ENCODE results near the gene PLEKHG3. TPM values are rescaled to one million over a fixed set of nuclear protein-coding genes. Genes with fewer than 3 reads are reported as not detected.

Gene PLEKHG3
- total and polyA plus RNA-seq, 2 of the 4 experiments (the other 2 are of a cell fraction), result 8.2 to 8.4 TPM

- dilution Hi-C loops (cut with HindIII; ENCODE audit: low sequenced_read_pairs, unreplicated experiment), result no loop called here
- peaks cover 26% of the 10 kb centered on the region for H3K9me1 ChIP-seq (ENCODE audit: insufficient read depth, low read length)
- no peak overlapping the region for H3K27ac ChIP-seq (ENCODE audit: insufficient read depth, low read length)
- H3K4me1 ChIP-seq (ENCODE audit: control insufficient read depth, insufficient read depth, low read length), result peaks cover 52% of the 10 kb centered on the region
- H2AFZ ChIP-seq (replicated peaks; ENCODE audit: low read length, poor library complexity), result no peak overlapping the region
- H3K56ac ChIP-seq (ENCODE audit: extremely low read depth, insufficient read depth, low read length), result no peak overlapping the region
- H3K4ac ChIP-seq (ENCODE audit: low read depth, low read length), result peak overlapping the region; percentile 96
- peak overlapping the region; percentile 98 for H2BK20ac ChIP-seq (ENCODE audit: low read depth, low read length)
- no peak overlapping the region for H3K9ac ChIP-seq (ENCODE audit: low read depth, low read length)
- no peaks in the 10 kb centered on the region for H3K27me3 ChIP-seq (ENCODE audit: control insufficient read depth, insufficient read depth, low read length)
- DNase-seq (peak; percentile 42), ATAC-seq (ENCODE audit: low read depth) (no peak)
- TF ChIP-seq CTCF (conservative IDR thresholded peaks at IDR 0.05; ENCODE audit: low read depth, low read length) (peak; percentile 57), BHLHE40 (IDR thresholded peaks at IDR 0.05; ENCODE audit: low read depth, low read length) (no peak), RAD21 (IDR thresholded peaks at IDR 0.05; ENCODE audit: low read length) (peak; percentile 48), RCOR1 (IDR thresholded peaks at IDR 0.05; ENCODE audit: insufficient replicate concordance, low read length) (no peak), SMC3 (IDR thresholded peaks at IDR 0.05; ENCODE audit: low read depth, low read length) (peak; percentile 35; the same call in 1 of the 2 replicates), ELK1 (IDR thresholded peaks at IDR 0.05; ENCODE audit: borderline replicate concordance, low read depth, low read length) (no peak), CHD1 (IDR thresholded peaks at IDR 0.05; ENCODE audit: low read depth, low read length) (no peak), POLR2A (IDR thresholded peaks at IDR 0.05; ENCODE audit: low read depth, low read length) (no peak), MAFK (IDR thresholded peaks at IDR 0.05; ENCODE audit: low read depth, low read length) (no peak), RFX5 (IDR thresholded peaks at IDR 0.05; ENCODE audit: low read depth, low read length) (no peak), MAZ (IDR thresholded peaks at IDR 0.05; ENCODE audit: borderline replicate concordance, low read depth, low read length) (no peak), FOS (IDR thresholded peaks at IDR 0.05; ENCODE audit: low read depth, low read length) (no peak), MXI1 (IDR thresholded peaks at IDR 0.05; ENCODE audit: borderline replicate concordance, low read depth, low read length) (no peak)
- TF ChIP-seq, protein P1, sequence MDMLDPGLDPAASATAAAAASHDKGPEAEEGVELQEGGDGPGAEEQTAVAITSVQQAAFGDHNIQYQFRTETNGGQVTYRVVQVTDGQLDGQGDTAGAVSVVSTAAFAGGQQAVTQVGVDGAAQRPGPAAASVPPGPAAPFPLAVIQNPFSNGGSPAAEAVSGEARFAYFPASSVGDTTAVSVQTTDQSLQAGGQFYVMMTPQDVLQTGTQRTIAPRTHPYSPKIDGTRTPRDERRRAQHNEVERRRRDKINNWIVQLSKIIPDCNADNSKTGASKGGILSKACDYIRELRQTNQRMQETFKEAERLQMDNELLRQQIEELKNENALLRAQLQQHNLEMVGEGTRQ (IDR thresholded peaks at IDR 0.05; ENCODE audit: low read depth, low read length), result no peak
- CTCF ChIA-PET, result no interaction called here
- no peaks in the 10 kb centered on the region for H3K9me3 ChIP-seq (ENCODE audit: control insufficient read depth, insufficient read depth, low read length)
- 0 out of 2 replicates have a peak, but pooled peaks cover 6% of the 10 kb centered on the region for H4K20me1 ChIP-seq (ENCODE audit: insufficient read depth, low read length)
- POLR2A ChIA-PET (ENCODE audit: unreplicated experiment), result no interaction called here
- no peak overlapping the region for H3K23ac ChIP-seq (ENCODE audit: low read depth, low read length)
- peak overlapping the region; percentile 97 for H2BK120ac ChIP-seq (ENCODE audit: low read depth, low read length)
- no peak overlapping the region for H4K5ac ChIP-seq (ENCODE audit: low read depth, low read length)
- peak overlapping the region; percentile 98; the same call in 1 of the 3 replicates for H2BK15ac ChIP-seq (ENCODE audit: low read depth, low read length)
- BruUV-seq (replicated peaks), result no TSS peak
- H3K14ac ChIP-seq (replicated peaks; ENCODE audit: low read depth, low read length), result no peak overlapping the region
- H2AK5ac ChIP-seq (ENCODE audit: low read depth, low read length), result peak overlapping the region; percentile 99
- H3K36me3 ChIP-seq (ENCODE audit: control insufficient read depth, insufficient read depth, low read length), result no peaks in the 10 kb centered on the region
- in situ Hi-C loops (cut with MboI; ENCODE audit: low sequenced_read_pairs), result loop anchor here (5.0 to 10.0 kb wide), 2 partner anchors 88 to 225 kb away; no protein-coding TSS in a partner anchor
- 90% methylated on average over 3 of the region's 8 CpGs; no CpG with 5 or more reads in 1 of the 2 experiments for WGBS, 2 experiments (ENCODE audit: extremely low coverage in 2 of 2, insufficient read length in 1 of 2)
- H4K91ac ChIP-seq (ENCODE audit: insufficient read depth, low read depth, low read length), result 0 out of 2 replicates have a peak overlapping the region, but pooled peaks have one; percentile 96
- intact Hi-C loops (cut with micrococcal nuclease), result loop anchor here (5.0 kb wide), 1 partner anchor 132 kb away; no protein-coding TSS in a partner anchor
- no peak overlapping the region for H3K4me2 ChIP-seq (ENCODE audit: low read depth, low read length)
- H3K18ac ChIP-seq (ENCODE audit: low read depth, low read length), result no peak overlapping the region; the same call in 1 of the 2 replicates
- no peak overlapping the region for H2BK5ac ChIP-seq (ENCODE audit: low read depth, low read length, poor library complexity, severe bottlenecking)
- H4K8ac ChIP-seq (ENCODE audit: low read depth in 2 of 2, low read length in 2 of 2), result 0 out of 4 replicates have a peak overlapping the region, but pooled peaks of 1 of the 2 experiments have one; percentile 20
- no peaks in the 10 kb centered on the region for H3K79me1 ChIP-seq (ENCODE audit: low read depth in 1 of 2, low read length in 2 of 2)
- no peak overlapping the region for H3K4me3 ChIP-seq (ENCODE audit: insufficient read depth, low read depth, low read length)
- peak overlapping the region; percentile 62 for H2AK9ac ChIP-seq (replicated peaks; ENCODE audit: low read depth, low read length, poor library complexity)
These were observed 56.0 kb downstream of the PLEKHG3 start for GRCh38 chr14:64760146-64760755.
